ENCODE results near the gene MTIF3. TPM values are rescaled to one million over a fixed set of nuclear protein-coding genes. Genes with fewer than 3 reads are reported as not detected.

Gene MTIF3
- total RNA-seq, 2 experiments from 2014 or later, result 37.9 to 42.9 TPM

- ChIA-PET POLR2A (no interaction called here), CTCF (ENCODE audit: unreplicated experiment) (no interaction called here)
- Histone ChIP-seq H3K4me1 (ENCODE audit: insufficient read depth, low read length, poor library complexity, severe bottlenecking) (no peaks in the 10 kb centered on the region), H3K9me3 (ENCODE audit: low read length) (no peaks in the 10 kb centered on the region), H3K27ac (ENCODE audit: low read depth, low read length, poor library complexity, severe bottlenecking) (no peak overlapping the region), H3K9me2 (ENCODE audit: insufficient read depth, low read length) (no peaks in the 10 kb centered on the region), H3K36me3 (ENCODE audit: insufficient read depth, low read length) (no peaks in the 10 kb centered on the region), H3K4me3 (ENCODE audit: low read depth, low read length, poor library complexity, severe bottlenecking) (no peak overlapping the region), H2AFZ (ENCODE audit: low read length) (no peak overlapping the region), H3K79me2 (ENCODE audit: insufficient read depth, low read depth, low read length) (no peaks in the 10 kb centered on the region), H3K4me2 (ENCODE audit: low read length) (no peak overlapping the region), H4K20me1 (ENCODE audit: insufficient read depth, low read length) (no peaks in the 10 kb centered on the region)
- TF ChIP-seq, protein P1, sequence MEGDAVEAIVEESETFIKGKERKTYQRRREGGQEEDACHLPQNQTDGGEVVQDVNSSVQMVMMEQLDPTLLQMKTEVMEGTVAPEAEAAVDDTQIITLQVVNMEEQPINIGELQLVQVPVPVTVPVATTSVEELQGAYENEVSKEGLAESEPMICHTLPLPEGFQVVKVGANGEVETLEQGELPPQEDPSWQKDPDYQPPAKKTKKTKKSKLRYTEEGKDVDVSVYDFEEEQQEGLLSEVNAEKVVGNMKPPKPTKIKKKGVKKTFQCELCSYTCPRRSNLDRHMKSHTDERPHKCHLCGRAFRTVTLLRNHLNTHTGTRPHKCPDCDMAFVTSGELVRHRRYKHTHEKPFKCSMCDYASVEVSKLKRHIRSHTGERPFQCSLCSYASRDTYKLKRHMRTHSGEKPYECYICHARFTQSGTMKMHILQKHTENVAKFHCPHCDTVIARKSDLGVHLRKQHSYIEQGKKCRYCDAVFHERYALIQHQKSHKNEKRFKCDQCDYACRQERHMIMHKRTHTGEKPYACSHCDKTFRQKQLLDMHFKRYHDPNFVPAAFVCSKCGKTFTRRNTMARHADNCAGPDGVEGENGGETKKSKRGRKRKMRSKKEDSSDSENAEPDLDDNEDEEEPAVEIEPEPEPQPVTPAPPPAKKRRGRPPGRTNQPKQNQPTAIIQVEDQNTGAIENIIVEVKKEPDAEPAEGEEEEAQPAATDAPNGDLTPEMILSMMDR (conservative IDR thresholded peaks at IDR 0.05; ENCODE audit: low read length), result no peak
- TF ChIP-seq EZH2phosphoT487 (IDR thresholded peaks at IDR 0.05; ENCODE audit: borderline replicate concordance, low read depth, low read length), result no peak
- intact Hi-C loops (cut with micrococcal nuclease; ENCODE audit: unreplicated experiment), result no loop called here
- no TSS peak for BruUV-seq (replicated peaks)
- no peak for DNase-seq (ENCODE audit: low spot score)
These were observed 39.0 kb downstream of the MTIF3 start for GRCh38 chr13:27411341-27411740.

DNA sequence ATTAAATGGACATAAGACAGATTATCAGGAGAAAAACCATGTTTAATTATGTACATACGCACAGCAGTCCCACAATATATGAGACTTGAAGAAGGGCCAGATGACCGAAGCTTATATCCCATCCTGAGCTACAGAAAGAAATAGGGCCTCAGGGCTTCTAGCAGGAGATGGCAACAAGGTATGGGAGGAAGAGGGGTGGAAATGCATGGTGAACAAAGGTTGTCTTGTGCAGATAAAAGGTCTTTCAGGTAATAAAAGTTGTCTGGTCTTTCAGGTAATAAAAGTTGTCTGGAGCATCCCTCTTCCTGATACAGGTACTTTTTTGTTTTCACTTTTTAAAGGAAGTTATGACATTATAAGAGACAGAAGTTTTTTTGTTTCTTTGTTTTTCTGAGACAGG lies 41.4 kb downstream of the MTIF3 start:
- DNase-seq (ENCODE audit: low spot score), result no peak
- H2AFZ ChIP-seq (ENCODE audit: low read length), result no peak overlapping the region
- H3K9me2 ChIP-seq (ENCODE audit: insufficient read depth, low read length), result no peaks in the 10 kb centered on the region
- no peaks in the 10 kb centered on the region for H3K4me1 ChIP-seq (ENCODE audit: insufficient read depth, low read length, poor library complexity, severe bottlenecking)
- H3K4me3 ChIP-seq (ENCODE audit: low read depth, low read length, poor library complexity, severe bottlenecking), result no peak overlapping the region
- no peak overlapping the region for H3K27ac ChIP-seq (ENCODE audit: low read depth, low read length, poor library complexity, severe bottlenecking)
- H4K20me1 ChIP-seq (ENCODE audit: insufficient read depth, low read length), result no peaks in the 10 kb centered on the region
- H3K36me3 ChIP-seq (ENCODE audit: insufficient read depth, low read length), result no peaks in the 10 kb centered on the region
- no peaks in the 10 kb centered on the region for H3K9me3 ChIP-seq (ENCODE audit: low read length)
- TF ChIP-seq, protein P1 (conservative IDR thresholded peaks at IDR 0.05; ENCODE audit: low read length), result no peak
- no peak for TF ChIP-seq EZH2phosphoT487 (IDR thresholded peaks at IDR 0.05; ENCODE audit: borderline replicate concordance, low read depth, low read length)
- ChIA-PET CTCF (ENCODE audit: unreplicated experiment) (no interaction called here), POLR2A (interaction anchor here (1.2 to 1.3 kb wide), 2 partner anchors 17 to 50 kb away, joined by 3 read pairs; no protein-coding TSS in a partner anchor)
- BruUV-seq (replicated peaks), result no TSS peak
- H3K4me2 ChIP-seq (ENCODE audit: low read length), result no peak overlapping the region
- H3K79me2 ChIP-seq (ENCODE audit: insufficient read depth, low read depth, low read length), result no peaks in the 10 kb centered on the region
- intact Hi-C loops (cut with micrococcal nuclease; ENCODE audit: unreplicated experiment), result no loop called here

DNA sequence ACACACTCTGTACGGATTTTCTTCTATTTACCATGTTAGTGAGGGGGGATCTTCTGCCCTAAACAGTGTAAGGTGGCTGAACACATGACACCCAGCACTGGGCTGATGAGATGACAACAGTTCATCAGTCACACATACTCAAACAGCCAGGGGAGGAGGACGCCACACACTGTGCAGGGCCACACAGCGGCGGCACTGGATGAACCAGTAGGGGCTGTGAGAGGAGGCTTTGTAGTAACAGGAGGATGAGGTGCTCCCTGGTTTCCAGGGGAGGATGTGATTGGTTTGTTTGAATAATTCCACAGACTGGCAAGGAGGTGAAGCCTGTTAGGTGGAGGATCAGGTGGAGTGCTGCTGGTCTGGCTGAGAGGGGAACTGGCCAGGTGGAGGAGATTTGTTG lies 42.3 kb downstream of the MTIF3 start:
- Histone ChIP-seq H3K79me2 (ENCODE audit: insufficient read depth, low read depth, low read length) (no peaks in the 10 kb centered on the region), H3K9me3 (ENCODE audit: low read length) (no peaks in the 10 kb centered on the region), H3K9me2 (ENCODE audit: insufficient read depth, low read length) (no peaks in the 10 kb centered on the region), H3K4me1 (ENCODE audit: insufficient read depth, low read length, poor library complexity, severe bottlenecking) (no peaks in the 10 kb centered on the region), H2AFZ (ENCODE audit: low read length) (no peak overlapping the region), H4K20me1 (ENCODE audit: insufficient read depth, low read length) (no peaks in the 10 kb centered on the region), H3K27ac (ENCODE audit: low read depth, low read length, poor library complexity, severe bottlenecking) (no peak overlapping the region), H3K4me2 (ENCODE audit: low read length) (no peak overlapping the region), H3K4me3 (ENCODE audit: low read depth, low read length, poor library complexity, severe bottlenecking) (no peak overlapping the region), H3K36me3 (ENCODE audit: insufficient read depth, low read length) (no peaks in the 10 kb centered on the region)
- POLR2A ChIA-PET, result no interaction called here
- DNase-seq (ENCODE audit: low spot score), result no peak
- no TSS peak for BruUV-seq (replicated peaks)
- CTCF ChIA-PET (ENCODE audit: unreplicated experiment), result no interaction called here
- no peak for TF ChIP-seq EZH2phosphoT487 (IDR thresholded peaks at IDR 0.05; ENCODE audit: borderline replicate concordance, low read depth, low read length)
- intact Hi-C loops (cut with micrococcal nuclease; ENCODE audit: unreplicated experiment), result no loop called here
